ENCODE data around the gene CCDC186. TPM values are rescaled to one million over a fixed set of nuclear protein-coding genes. Genes with fewer than 3 reads are reported as not detected.

The CCDC186 gene
- total and polyA plus RNA-seq, 2 of the 4 experiments (the other 2 are of a cell fraction) = 3.0 to 6.1 TPM

- Histone ChIP-seq H2BK5ac (ENCODE audit: low read depth, low read length, poor library complexity, severe bottlenecking) (no peak overlapping the region), H2AFZ (replicated peaks; ENCODE audit: low read length, poor library complexity) (no peak overlapping the region), H2BK120ac (ENCODE audit: low read depth, low read length) (no peak overlapping the region), H3K79me1 (ENCODE audit: low read depth in 1 of 2, low read length in 2 of 2) (no peaks in the 10 kb centered on the region), H4K5ac (ENCODE audit: low read depth, low read length) (no peak overlapping the region), H4K20me1 (ENCODE audit: insufficient read depth, low read length) (no peaks in the 10 kb centered on the region), H2BK15ac (ENCODE audit: low read depth, low read length) (no peak overlapping the region), H3K56ac (ENCODE audit: extremely low read depth, insufficient read depth, low read length) (no peak overlapping the region), H2AK9ac (replicated peaks; ENCODE audit: low read depth, low read length, poor library complexity) (no peak overlapping the region), H3K4me2 (ENCODE audit: low read depth, low read length) (no peak overlapping the region), H4K91ac (ENCODE audit: insufficient read depth, low read depth, low read length) (no peak overlapping the region), H3K14ac (replicated peaks; ENCODE audit: low read depth, low read length) (no peak overlapping the region), H3K9me3 (ENCODE audit: control insufficient read depth, insufficient read depth, low read length) (no peaks in the 10 kb centered on the region), H2BK20ac (ENCODE audit: low read depth, low read length) (no peak overlapping the region), H3K4me3 (ENCODE audit: insufficient read depth, low read depth, low read length) (no peak overlapping the region), H3K18ac (ENCODE audit: low read depth, low read length) (no peak overlapping the region), H3K4ac (ENCODE audit: low read depth, low read length) (no peak overlapping the region), H4K8ac (ENCODE audit: low read depth in 2 of 2, low read length in 2 of 2) (no peak overlapping the region), H3K23ac (ENCODE audit: low read depth, low read length) (no peak overlapping the region), H3K36me3 (ENCODE audit: control insufficient read depth, insufficient read depth, low read length) (no peaks in the 10 kb centered on the region), H3K27ac (ENCODE audit: insufficient read depth, low read length) (no peak overlapping the region), H3K27me3 (ENCODE audit: control insufficient read depth, insufficient read depth, low read length) (peaks cover 8% of the 10 kb centered on the region), H3K9me1 (ENCODE audit: insufficient read depth, low read length) (no peaks in the 10 kb centered on the region), H3K4me1 (ENCODE audit: control insufficient read depth, insufficient read depth, low read length) (no peaks in the 10 kb centered on the region), H2AK5ac (ENCODE audit: low read depth, low read length) (no peak overlapping the region), H3K9ac (ENCODE audit: low read depth, low read length) (no peak overlapping the region)
- in situ Hi-C loops (cut with MboI; ENCODE audit: low sequenced_read_pairs) (no loop called here), dilution Hi-C loops (cut with HindIII; ENCODE audit: low sequenced_read_pairs, unreplicated experiment) (no loop called here), intact Hi-C loops (cut with micrococcal nuclease) (no loop called here)
- ChIA-PET POLR2A (ENCODE audit: unreplicated experiment) (no interaction called here), CTCF (no interaction called here)
- ATAC-seq (ENCODE audit: low read depth) (no peak), DNase-seq (no peak)
- TF ChIP-seq POLR2A (IDR thresholded peaks at IDR 0.05; ENCODE audit: low read depth, low read length) (no peak), USF2 (IDR thresholded peaks at IDR 0.05; ENCODE audit: low read depth, low read length) (no peak), SMC3 (IDR thresholded peaks at IDR 0.05; ENCODE audit: low read depth, low read length) (no peak), CHD1 (IDR thresholded peaks at IDR 0.05; ENCODE audit: low read depth, low read length) (no peak), RFX5 (IDR thresholded peaks at IDR 0.05; ENCODE audit: low read depth, low read length) (no peak), MAZ (IDR thresholded peaks at IDR 0.05; ENCODE audit: borderline replicate concordance, low read depth, low read length) (no peak), NFE2L2 (IDR thresholded peaks at IDR 0.05; ENCODE audit: low read depth, low read length) (no peak), FOS (IDR thresholded peaks at IDR 0.05; ENCODE audit: low read depth, low read length) (no peak), ELK1 (IDR thresholded peaks at IDR 0.05; ENCODE audit: borderline replicate concordance, low read depth, low read length) (no peak), CTCF (conservative IDR thresholded peaks at IDR 0.05; ENCODE audit: low read depth, low read length) (no peak), RCOR1 (IDR thresholded peaks at IDR 0.05; ENCODE audit: insufficient replicate concordance, low read length) (no peak), CEBPB (IDR thresholded peaks at IDR 0.05; ENCODE audit: low read depth, low read length) (no peak), MXI1 (IDR thresholded peaks at IDR 0.05; ENCODE audit: borderline replicate concordance, low read depth, low read length) (no peak)
- BruUV-seq (replicated peaks) = no TSS peak
- no CpG with 5 or more reads among the region's 2 CpGs for WGBS, 2 experiments (ENCODE audit: extremely low coverage in 2 of 2, insufficient read length in 1 of 2)
Measured at GRCh38 chr10:114220281-114220680, 46.3 kb upstream of the CCDC186 start.
